Gastroesophageal sphincter (tissue), 3 donors: ENCODE data around the gene OSBPL1A.

Experiments used
- CTCF ChIP-seq, 4 experiments: fragments of 200-600 bp in 2 of 4; fragments of 450-650 bp in 2 of 4; sonication (generic) in 1 of 4; IDR thresholded peaks; one replicate each; pipeline ENCODE4 v1.5.1; 2017 to 2019; ENCODE audit warnings: antibody characterized with exemption in 4 of 4, mild to moderate bottlenecking in 2 of 4, moderate library complexity in 2 of 4
- POLR2AphosphoS5 ChIP-seq: sonication (generic); formaldehyde crosslinking; IDR thresholded peaks from one replicate; pipeline ENCODE4 v1.6.1; 2017; ENCODE audit warnings: antibody characterized with exemption

DNA sequence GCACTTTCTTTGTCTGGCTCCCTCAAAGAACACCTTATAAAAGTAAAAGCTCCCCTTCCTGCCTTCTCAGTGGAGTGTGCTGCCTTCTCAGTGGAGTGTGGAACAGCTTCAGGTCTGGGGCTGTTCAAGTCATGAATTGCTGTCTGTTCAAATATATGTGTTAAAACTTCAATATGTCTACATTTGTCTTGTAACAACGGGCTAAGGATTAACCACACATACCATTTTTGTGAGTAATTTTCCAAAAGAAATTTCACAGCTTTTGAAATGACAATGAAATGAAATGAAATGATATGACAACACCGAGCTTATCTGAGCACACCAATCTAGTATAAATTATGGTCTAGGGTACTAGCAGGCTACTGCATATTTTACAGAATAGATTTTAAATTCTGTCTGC lies 215.8 kb downstream of the OSBPL1A start:
- TF ChIP-seq CTCF (IDR thresholded peaks at IDR 0.05) (no peak), POLR2AphosphoS5 (no peak)
